HG02763 (cell line): ENCODE results near the gene CALCOCO1.
"Not testable (repeated sequence)": the region's sequence is repeated elsewhere in the genome, so short reads cannot be mapped to it uniquely, and the experiment has no call there.

ENCODE experiments used
- ATAC-seq: cut with Tn5 transposase; IDR thresholded peaks from one replicate; pipeline ENCODE4 v1.9.1; 2021; ENCODE audit warnings: mild to moderate bottlenecking, moderate library complexity; ENCODE audit not compliant: unreplicated experiment

Gene CALCOCO1

GRCh38 chr12:53734425-53734824 is 7.2 kb upstream of the CALCOCO1 start:
- no peak for ATAC-seq

DNA sequence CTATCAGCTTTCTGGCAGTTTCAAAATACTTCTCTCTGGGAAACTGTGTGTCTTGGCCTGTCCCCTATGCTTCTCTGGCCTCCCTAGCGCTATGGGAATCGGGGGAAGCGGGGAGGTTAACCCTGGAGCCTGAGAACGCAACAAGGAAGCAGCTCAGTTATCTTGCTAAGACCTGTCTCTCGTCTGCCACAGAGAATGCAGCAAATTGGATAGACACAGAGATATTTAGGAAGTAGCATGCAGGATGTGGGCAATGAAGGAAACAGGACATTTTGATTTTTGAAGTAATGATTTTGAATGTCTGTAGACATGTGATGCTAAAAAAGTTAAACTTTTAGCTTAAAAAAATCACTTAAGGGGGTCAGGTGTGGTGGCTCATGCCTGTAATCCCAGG is 6.6 kb upstream of the CALCOCO1 start:
- ATAC-seq = no peak

GRCh38 chr12:53733051-53733806 is 6.0 kb upstream of the CALCOCO1 start:
- ATAC-seq = no peak

GRCh38 chr12:53729644-53730043 is 2.4 kb upstream of the CALCOCO1 start:
- ATAC-seq = no peak

DNA sequence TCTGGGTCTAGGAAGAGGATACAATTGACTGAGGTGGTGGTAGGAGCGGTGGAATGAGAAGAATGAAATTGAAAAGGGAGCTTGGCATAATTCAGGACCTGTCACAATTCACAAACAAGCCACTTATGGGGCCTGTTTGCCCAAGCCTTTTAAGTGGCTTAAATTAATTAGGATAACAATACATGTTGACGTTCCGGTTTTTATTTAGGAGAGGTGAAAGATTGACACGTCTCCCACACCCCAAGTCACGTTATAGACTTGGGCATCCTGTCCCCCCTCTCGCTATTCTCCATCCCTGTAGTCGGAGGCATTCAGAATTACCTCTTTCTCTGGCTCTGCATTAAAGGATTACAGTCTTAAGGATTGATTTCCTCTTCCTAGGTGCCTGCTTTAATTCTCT is 954 bp upstream of the CALCOCO1 start:
- no peak for ATAC-seq

DNA sequence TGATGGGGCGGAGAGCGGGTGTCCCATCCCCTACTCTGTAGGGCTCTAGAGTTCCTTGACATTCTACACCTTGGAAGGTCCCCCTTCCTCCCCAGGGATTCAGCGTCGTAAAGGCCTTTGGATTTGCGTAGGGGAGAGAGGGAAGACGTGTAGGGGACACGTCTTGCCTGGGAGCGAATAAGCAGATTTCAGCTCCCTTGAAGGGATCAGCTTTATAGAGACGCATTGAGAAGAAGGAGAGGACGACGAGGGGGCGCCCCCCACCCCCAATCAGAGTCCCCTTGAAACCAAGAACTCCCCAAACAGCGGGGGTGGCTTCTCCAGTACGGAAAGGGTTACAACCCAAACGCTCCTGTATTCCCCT is 324 bp downstream of the CALCOCO1 start:
- no peak for ATAC-seq

- ATAC-seq = no peak
Observed at GRCh38 chr12:53726341-53726740, 911 bp downstream of the CALCOCO1 start.

- ATAC-seq = no peak
Observed at GRCh38 chr12:53725824-53726223, 1.4 kb downstream of the CALCOCO1 start.

DNA sequence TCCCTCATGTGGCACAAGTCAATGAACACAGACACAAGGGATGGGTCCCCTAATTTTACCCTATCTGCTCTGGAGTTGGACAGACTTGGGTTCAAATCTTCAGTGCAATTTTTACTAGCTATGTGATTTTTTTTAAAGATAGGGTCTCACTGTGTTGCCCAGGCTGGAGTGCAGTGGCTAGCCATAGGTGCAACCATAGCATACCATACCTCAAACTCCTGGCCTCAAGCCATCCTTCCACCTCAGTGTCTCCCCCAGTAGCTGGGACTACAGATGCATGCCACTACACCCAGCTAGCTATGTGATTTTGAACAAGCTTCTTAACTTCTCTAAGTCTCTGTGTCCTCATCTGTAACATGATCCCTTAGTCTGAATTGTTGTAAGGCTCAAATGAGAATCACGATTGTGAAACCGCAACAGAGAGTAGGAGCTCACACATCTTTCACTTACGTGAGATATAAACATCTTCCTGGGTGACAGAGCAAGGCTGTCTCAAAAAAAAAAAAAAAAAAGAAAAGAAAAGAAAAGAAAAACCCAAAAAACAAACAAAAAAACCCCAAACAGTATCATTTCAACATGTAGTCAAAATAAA is 4.7 kb downstream of the CALCOCO1 start:
- no peak for ATAC-seq

GRCh38 chr12:53720946-53721345 is 6.3 kb downstream of the CALCOCO1 start:
- no peak for ATAC-seq

- ATAC-seq = no peak
Observed at GRCh38 chr12:53719649-53720048, 7.6 kb downstream of the CALCOCO1 start.

DNA sequence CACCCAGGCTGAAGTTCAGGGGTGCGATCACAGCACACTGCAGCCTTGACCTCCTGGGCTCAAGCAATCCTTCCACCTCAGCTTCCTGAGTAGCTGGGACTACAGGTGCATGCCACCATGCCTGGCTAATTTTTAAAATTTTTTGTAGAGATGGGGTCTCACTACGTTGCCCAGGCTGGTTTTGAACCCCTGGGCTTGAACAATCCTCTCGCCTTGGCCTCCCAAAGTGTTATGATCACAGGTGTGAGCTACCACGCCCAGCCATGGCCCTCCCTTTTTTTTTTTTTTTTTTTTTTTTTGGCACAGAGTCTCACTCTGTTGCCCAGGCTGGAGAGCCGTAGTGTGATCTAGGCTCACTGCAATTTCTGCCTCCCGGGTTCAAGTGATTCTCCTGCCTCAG is 8.7 kb downstream of the CALCOCO1 start:
- not testable (repeated sequence) for ATAC-seq

DNA sequence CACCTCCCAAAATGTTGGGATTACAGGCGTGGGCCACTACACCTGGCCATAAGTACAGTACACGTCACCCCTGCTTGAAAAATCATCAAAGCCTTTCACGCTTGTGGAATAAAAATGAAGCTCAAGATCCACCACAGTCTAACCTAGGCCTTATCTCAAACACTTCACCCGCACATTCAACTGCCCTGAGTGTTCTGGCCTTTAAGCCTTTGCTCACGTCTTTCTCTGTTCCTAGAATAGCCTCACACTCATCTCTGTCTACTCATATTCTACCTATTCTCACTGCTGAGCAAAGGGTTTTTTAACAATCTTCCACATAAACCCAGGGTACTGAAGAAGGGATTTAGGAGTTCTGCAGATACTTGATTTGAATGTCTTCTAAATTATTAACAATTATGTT is 9.9 kb downstream of the CALCOCO1 start:
- ATAC-seq = no peak

DNA sequence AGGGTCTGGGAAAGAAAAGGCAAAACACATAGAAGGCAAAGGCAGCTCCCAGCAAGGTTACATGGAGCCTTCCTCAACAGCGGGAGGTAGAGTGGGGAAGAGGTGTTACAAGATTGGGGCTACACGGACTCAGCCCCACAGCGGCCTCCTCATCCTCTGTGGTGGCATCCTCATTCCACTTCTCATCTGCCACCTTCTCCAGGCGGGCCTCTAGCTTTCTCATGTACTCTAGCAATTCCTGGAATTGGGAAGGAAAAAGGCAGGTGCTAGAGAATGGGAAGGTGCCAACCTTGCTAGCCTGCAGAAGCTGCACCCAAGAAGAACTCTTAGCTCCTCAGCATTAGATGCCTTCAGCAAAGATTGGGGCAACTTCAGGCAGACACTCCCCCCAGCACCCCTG is 13.2 kb downstream of the CALCOCO1 start:
- ATAC-seq = no peak

GRCh38 chr12:53713516-53713915 is 13.7 kb downstream of the CALCOCO1 start:
- ATAC-seq = no peak

DNA sequence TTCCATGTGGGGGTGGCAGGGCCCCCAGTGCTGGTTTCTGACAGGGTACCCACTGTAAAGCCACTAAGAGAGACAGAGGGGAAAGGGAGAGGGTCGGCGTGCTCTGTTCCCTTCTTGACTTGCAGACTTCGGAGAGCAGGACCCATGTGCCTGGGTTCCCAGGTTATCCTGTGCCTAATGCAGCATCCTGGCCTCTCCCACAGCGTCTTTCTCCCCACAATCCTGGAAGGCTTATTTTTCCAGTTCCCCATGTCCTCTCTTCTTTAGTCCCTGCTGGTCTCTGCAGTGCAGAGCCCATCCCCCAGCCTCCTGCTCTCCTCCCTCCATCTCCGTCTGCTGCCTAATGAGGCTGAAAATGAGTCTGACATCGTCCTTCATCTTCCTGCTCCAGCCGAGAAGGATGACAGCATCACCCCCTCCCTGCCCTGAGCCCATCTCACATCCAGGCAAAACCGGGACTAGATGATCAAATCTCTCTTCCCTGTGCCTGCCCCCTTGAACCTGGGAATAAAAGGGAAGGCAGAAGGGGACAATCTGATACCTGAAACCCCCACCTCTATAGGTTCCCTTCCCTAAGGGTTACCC is 15.1 kb downstream of the CALCOCO1 start:
- ATAC-seq = no peak

- no peak for ATAC-seq
Observed at GRCh38 chr12:53710091-53710490, 17.2 kb downstream of the CALCOCO1 start.

- no peak for ATAC-seq
Observed at GRCh38 chr12:53709671-53710070, 17.6 kb downstream of the CALCOCO1 start.

DNA sequence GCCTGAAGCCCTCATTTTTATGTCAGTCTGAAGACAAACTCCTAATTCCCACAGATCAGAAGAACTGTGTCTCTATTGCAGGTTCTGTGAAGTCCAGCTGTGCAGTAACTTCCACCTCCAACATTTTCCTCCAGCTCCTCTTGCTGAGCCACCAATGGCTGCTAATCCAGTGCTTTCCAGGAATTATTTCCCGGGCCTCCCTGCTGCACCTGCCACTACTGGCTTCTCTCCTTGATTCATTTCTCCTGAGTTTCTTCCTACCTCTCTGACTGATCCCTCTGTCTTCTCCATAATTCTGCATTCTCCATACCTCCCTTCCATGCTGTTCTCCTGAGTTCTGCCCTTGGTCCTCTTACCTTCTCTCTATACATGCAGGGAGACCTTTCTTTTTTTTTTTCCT is 21.2 kb downstream of the CALCOCO1 start:
- no peak for ATAC-seq

DNA sequence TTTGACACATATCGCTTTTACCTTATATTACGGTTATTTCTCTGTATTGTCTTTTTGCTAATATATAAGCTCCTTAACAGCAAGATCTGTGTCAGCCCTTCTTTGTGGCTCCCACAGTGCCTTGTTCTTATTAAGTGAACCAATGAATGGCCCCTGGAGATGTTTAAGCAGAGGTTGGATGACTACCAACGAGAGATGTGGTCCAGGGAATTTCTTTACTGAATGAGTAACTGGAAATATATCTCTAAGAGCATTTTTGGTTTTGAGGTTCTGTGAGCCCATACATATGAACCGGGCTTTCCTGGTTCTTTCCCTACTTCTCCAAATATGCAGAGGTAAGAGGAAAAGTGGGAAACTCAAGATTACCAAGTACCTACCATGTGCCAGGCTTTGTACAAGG is 23.5 kb downstream of the CALCOCO1 start:
- no peak for ATAC-seq

DNA sequence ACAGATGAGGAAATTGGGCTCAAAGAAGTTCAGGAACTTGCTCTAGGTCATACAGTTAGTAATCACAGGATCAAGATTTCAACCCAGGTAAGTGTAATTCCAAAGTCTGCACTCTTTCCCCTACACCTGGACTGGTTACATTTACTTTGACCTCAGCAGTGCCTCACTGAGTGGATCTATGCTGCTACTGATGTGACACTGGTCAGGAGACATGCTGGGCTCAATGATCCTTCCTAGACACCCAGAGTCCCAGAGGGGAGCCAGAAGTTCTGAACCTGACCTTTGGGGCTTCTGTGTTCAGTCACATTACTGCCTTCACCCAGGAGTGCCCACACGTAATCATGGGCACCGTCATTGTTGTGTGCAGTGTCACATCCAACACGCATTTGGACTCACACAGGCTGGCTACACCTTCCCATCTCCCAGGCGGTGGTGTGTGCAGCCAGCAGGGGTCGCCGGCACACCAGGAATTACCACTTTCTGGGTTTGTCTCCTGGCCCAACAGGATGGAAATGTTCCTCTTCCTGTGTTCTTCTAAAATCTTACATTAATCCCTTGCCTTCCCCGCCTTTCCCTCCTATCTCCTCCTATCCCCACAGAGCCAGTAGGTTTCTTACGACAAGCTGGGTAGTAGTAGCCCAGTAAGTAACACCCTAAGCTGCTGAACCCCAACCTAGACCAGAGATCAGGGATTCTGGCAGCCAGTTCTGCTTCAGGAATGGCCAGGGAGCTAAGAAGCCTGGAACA is 25.6 kb downstream of the CALCOCO1 start:
- no peak for ATAC-seq

GRCh38 chr12:53700567-53700966 is 26.7 kb downstream of the CALCOCO1 start:
- ATAC-seq = no peak
